H1 (cell line): ENCODE measurements around the gene ZNF423. TPM values are rescaled to one million over a fixed set of nuclear protein-coding genes. Genes with fewer than 3 reads are reported as not detected.

Source experiments
- CTCF ChIA-PET: fragments of 300-600 bp; sonication (Branson Sonifier 250); formaldehyde crosslinking; loops from one replicate; lab custom pipeline; 2021; ENCODE audit not compliant: partially characterized antibody; lab: Charles Lee
- POLR2A ChIA-PET: fragments of 300-600 bp; sonication (Branson Sonifier 250); formaldehyde crosslinking; loops from one replicate; lab custom pipeline; 2021; ENCODE audit warnings: inconsistent platforms; ENCODE audit not compliant: partially characterized antibody; lab: Charles Lee
- DNase-seq, 2 experiments: peaks; one replicate each; pipeline versions ENCODE4 v3.0.0 to v3.0.0-alpha.2; 2010 to 2022; ENCODE audit warnings: low spot score in 2 of 2, low read depth in 1 of 2, mixed read lengths in 1 of 2
- FAIRE-seq: peaks from 2 replicates; lab custom pipeline; 2011; peaks lifted over from hg19 to GRCh38; lab: Jason Lieb, UNC
- H2AFZ ChIP-seq: 2 replicates; pipeline ENCODE4 v1.8.1; 2012; ENCODE audit warnings: low read length, inconsistent platforms
- H2AK5ac ChIP-seq: 2 replicates; pipeline ENCODE4 v1.6.1; 2013; ENCODE audit warnings: low read depth, low read length
- H2BK120ac ChIP-seq: replicated peaks from 2 replicates; pipeline ENCODE3; 2013; ENCODE audit warnings: low read depth, low read length, inconsistent platforms
- H2BK12ac ChIP-seq: 2 replicates; pipeline ENCODE4 v1.6.1; 2013; ENCODE audit warnings: low read depth, low read length
- H2BK15ac ChIP-seq: 2 replicates; pipeline ENCODE4 v1.6.1; 2013; ENCODE audit warnings: low read length
- H2BK20ac ChIP-seq: 2 replicates; pipeline ENCODE4 v1.6.1; 2013; ENCODE audit warnings: low read length
- H2BK5ac ChIP-seq: 2 replicates; pipeline ENCODE4 v1.6.1; 2013; ENCODE audit warnings: low read depth, low read length
- H3K14ac ChIP-seq: 2 replicates; pipeline ENCODE4 v1.6.1; 2013; ENCODE audit warnings: inconsistent platforms; ENCODE audit not compliant: insufficient read length
- H3K18ac ChIP-seq: 2 replicates; pipeline ENCODE4 v1.6.1; 2013; ENCODE audit warnings: low read length; ENCODE audit errors: extremely low read depth
- H3K23ac ChIP-seq: 2 replicates; pipeline ENCODE4 v1.6.1; 2013; ENCODE audit warnings: inconsistent platforms; ENCODE audit not compliant: insufficient read length
- H3K23me2 ChIP-seq: 2 replicates; pipeline ENCODE4 v1.6.1; 2013; ENCODE audit warnings: low read depth, low read length
- H3K27ac ChIP-seq: 2 replicates; pipeline ENCODE4 v1.6.1; 2011; ENCODE audit warnings: low read depth, low read length, inconsistent platforms
- H3K27me3 ChIP-seq, 4 experiments: replicated peaks in 1 of 4; 1 replicate in 1 of 4; 2 replicates in 3 of 4; pipeline versions ENCODE4 v1.6.1 to v1.8.1; 2011 to 2013; ENCODE audit warnings: low read length in 3 of 4, mild to moderate bottlenecking in 3 of 4, inconsistent platforms in 2 of 4, mixed read lengths in 2 of 4, moderate library complexity in 1 of 4; ENCODE audit not compliant: control insufficient read depth in 3 of 4, insufficient read depth in 3 of 4; ENCODE audit errors: extremely low read depth in 1 of 4
- H3K36me3 ChIP-seq, 4 experiments: 2 replicates each; pipeline versions ENCODE4 v1.6.1 to v1.8.1; 2011 to 2013; ENCODE audit warnings: mild to moderate bottlenecking in 4 of 4, low read length in 3 of 4, moderate library complexity in 2 of 4, control low read depth in 1 of 4, inconsistent platforms in 1 of 4; ENCODE audit not compliant: insufficient read depth in 4 of 4, control insufficient read depth in 2 of 4
- H3K4ac ChIP-seq: replicated peaks from 2 replicates; pipeline ENCODE3; 2013; ENCODE audit warnings: low read length, low read depth, mixed read lengths, inconsistent platforms; ENCODE audit not compliant: insufficient read length
- H3K4me1 ChIP-seq, 4 experiments: replicated peaks in 1 of 4; 1 replicate in 1 of 4; 2 replicates in 3 of 4; pipeline versions ENCODE4 v1.6.1 to v1.8.1; 2011 to 2013; ENCODE audit warnings: low read length in 3 of 4, inconsistent platforms in 2 of 4, mixed read lengths in 1 of 4; ENCODE audit not compliant: insufficient read depth in 4 of 4, control insufficient read depth in 3 of 4
- H3K4me2 ChIP-seq, 2 experiments: 2 replicates each; pipeline versions ENCODE4 v1.6.1 to v1.8.1; 2011 to 2013; ENCODE audit warnings: low read depth in 2 of 2, low read length in 2 of 2, control low read depth in 1 of 2, inconsistent platforms in 1 of 2, mild to moderate bottlenecking in 1 of 2; ENCODE audit not compliant: insufficient read depth in 1 of 2
- H3K4me3 ChIP-seq, 4 experiments: fragments of 200-600, 300-600 bp in 1 of 4; sonication (generic), shearing (Covaris generic), sonication (Bioruptor Twin) in 1 of 4; 2 replicates each; pipeline versions ENCODE4 v1.5.1 to v1.8.1; 2011 to 2016; ENCODE audit warnings: low read length in 4 of 4, low read depth in 3 of 4, control low read depth in 2 of 4, inconsistent platforms in 2 of 4, mild to moderate bottlenecking in 2 of 4, mixed read lengths in 1 of 4, moderate library complexity in 1 of 4; ENCODE audit not compliant: insufficient read depth in 2 of 4; ENCODE audit errors: extremely low read depth in 1 of 4
- H3K56ac ChIP-seq: replicated peaks from 2 replicates; pipeline ENCODE3; 2013; ENCODE audit warnings: low read depth, mild to moderate bottlenecking, mixed read lengths, low read length, inconsistent platforms; ENCODE audit not compliant: insufficient read length
- H3K79me1 ChIP-seq: 2 replicates; pipeline ENCODE4 v1.6.1; 2013; ENCODE audit warnings: low read depth, low read length, control low read depth
- H3K79me2 ChIP-seq, 2 experiments: 2 replicates each; pipeline versions ENCODE4 v1.6.1 to v1.8.1; 2012 to 2013; ENCODE audit warnings: low read length in 2 of 2, mild to moderate bottlenecking in 2 of 2, inconsistent platforms in 1 of 2; ENCODE audit not compliant: insufficient read depth in 2 of 2, control insufficient read depth in 1 of 2
- H3K9ac ChIP-seq, 4 experiments: replicated peaks in 1 of 4; 1 replicate in 1 of 4; 2 replicates in 3 of 4; pipeline versions ENCODE4 v1.6.1 to v1.8.1; 2011 to 2013; ENCODE audit warnings: low read depth in 3 of 4, low read length in 3 of 4, control low read depth in 2 of 4, mild to moderate bottlenecking in 2 of 4, moderate library complexity in 2 of 4, inconsistent platforms in 1 of 4; ENCODE audit errors: extremely low read depth in 1 of 4
- H3K9me3 ChIP-seq, 2 experiments: 2 replicates each; pipeline versions ENCODE4 v1.6.1 to v1.8.1; 2012 to 2013; ENCODE audit warnings: mild to moderate bottlenecking in 2 of 2, moderate library complexity in 2 of 2, control low read depth in 1 of 2, inconsistent platforms in 1 of 2, low read depth in 1 of 2, low read length in 1 of 2, mixed read lengths in 1 of 2; ENCODE audit not compliant: insufficient read depth in 2 of 2
- H4K20me1 ChIP-seq, 2 experiments: replicated peaks in 1 of 2; 2 replicates each; pipeline versions ENCODE3 to v1.8.1; 2011 to 2013; ENCODE audit warnings: inconsistent platforms in 2 of 2, low read length in 2 of 2, mild to moderate bottlenecking in 1 of 2; ENCODE audit not compliant: insufficient read depth in 2 of 2, control insufficient read depth in 1 of 2
- H4K5ac ChIP-seq: 2 replicates; pipeline ENCODE4 v1.6.1; 2013; ENCODE audit warnings: low read length, low read depth, mixed read lengths, inconsistent platforms; ENCODE audit not compliant: insufficient read length
- H4K8ac ChIP-seq: 2 replicates; pipeline ENCODE4 v1.8.0; 2013; ENCODE audit warnings: mild to moderate bottlenecking, moderate library complexity, low read length, inconsistent platforms; ENCODE audit not compliant: insufficient read depth; ENCODE audit errors: extremely low read depth
- H4K91ac ChIP-seq: replicated peaks from 2 replicates; pipeline ENCODE3; 2013; ENCODE audit warnings: low read length, mixed read lengths, inconsistent platforms; ENCODE audit not compliant: insufficient read length
- MAX ChIP-seq: IDR thresholded peaks from 2 replicates; pipeline ENCODE4 v1.6.1; 2012; ENCODE audit warnings: inconsistent platforms
- RNF2 ChIP-seq: fragments of 200-900, 300-1000 bp; sonication (generic); IDR thresholded peaks from 2 replicates; pipeline ENCODE4 v1.7.1; 2016; ENCODE audit warnings: borderline replicate concordance, low read depth, mild to moderate bottlenecking, antibody characterized with exemption, low read length; ENCODE audit not compliant: poor library complexity, severe bottlenecking; ENCODE audit errors: missing control alignments
- SAP30 ChIP-seq: fragments of 300-600 bp; sonication (generic); IDR thresholded peaks from 2 replicates; pipeline ENCODE4 v1.7.1; 2012; ENCODE audit warnings: low read length, moderate library complexity, mild to moderate bottlenecking, inconsistent platforms; ENCODE audit not compliant: insufficient read depth, insufficient replicate concordance
- SIN3A ChIP-seq, 2 experiments: IDR thresholded peaks in 1 of 2; conservative IDR thresholded peaks in 1 of 2; 2 replicates each; pipeline ENCODE4 v1.6.1; 2011 to 2012; ENCODE audit warnings: low read length in 2 of 2, improper control_type of control experiment in 1 of 2, low read depth in 1 of 2, mild to moderate bottlenecking in 1 of 2
- WGBS, 2 experiments: shearing (Covaris generic) in 1 of 2; methylation state at CpG; one replicate each; pipeline versions ENCODE4 v1.1.6 to v1.1.7; 2013 to 2015; ENCODE audit warnings: low lambda C conversion rate in 2 of 2, mixed read lengths in 2 of 2, inconsistent platforms in 1 of 2, low coverage in 1 of 2, missing lambda C conversion rate in 1 of 2; ENCODE audit not compliant: insufficient replicate concordance in 2 of 2, insufficient coverage in 1 of 2, insufficient read length in 1 of 2; ENCODE audit errors: extremely low coverage in 1 of 2, missing lambda C conversion rate in 1 of 2; 5-methylcytosine and 5-hydroxymethylcytosine counted together
- polyA plus RNA-seq, 7 experiments: library from polyadenylated mRNA; depleted of rRNA in 3 of 7; stranded (reverse) in 5 of 7; unstranded in 2 of 7; fragments of >200 nt in 5 of 7; fragments of 200-250 nt in 2 of 7; gene quantifications; 1 replicate in 5 of 7; 2 replicates in 1 of 7; 4 replicates in 1 of 7; pipeline versions ENCODE4 v1.2.1 to v1.2.3, GENCODE V29; 2011 to 2013; ENCODE audit warnings: missing spikeins in 2 of 7, mixed read lengths in 2 of 7
- total RNA-seq: library from RNA; stranded (reverse); fragmentation: NEBNext Ultra II Directional; extraction: Animal tissue kit (Norgen Biotek cat#: 25700); gene quantifications from 2 replicates; pipeline ENCODE4 v1.2.1, GENCODE V29; 2021

ZNF423 gene
- total and polyA plus RNA-seq, 2 of the 8 experiments (the other 6 are each of a cell fraction or from before 2014, with no cell fraction given): 38.2 to 52.3 TPM

- Histone ChIP-seq H3K23ac (no peak overlapping the region), H2BK120ac (no peak overlapping the region), H2BK20ac (no peak overlapping the region), H4K20me1 (peaks cover 19 to 20% of the 10 kb centered on the region in 2 experiments), H3K4me3 (peak overlapping the region; percentile 21 to 58 (median 33); a peak in 4 of 8 replicates), H4K91ac (peak overlapping the region; percentile 62), H3K23me2 (peaks cover 6% of the 10 kb centered on the region), H3K4me1 (peaks cover 10 to 60% (median 46%) of the 10 kb centered on the region in 4 experiments), H3K9me3 (no peaks in the 10 kb centered on the region), H4K8ac (0 out of 2 replicates have a peak overlapping the region, but pooled peaks have one; percentile 28), H3K79me2 (peaks cover 3 to 91% of the 10 kb centered on the region in 2 experiments), H2AFZ (no peak overlapping the region), H3K56ac (no peak overlapping the region), H3K18ac (peak overlapping the region; percentile 71), H3K9ac (no peak overlapping the region), H3K27me3 (no peaks in the 10 kb centered on the region), H3K14ac (no peak overlapping the region), H3K4me2 (peak overlapping the region; percentile 38 to 71), H3K27ac (no peak overlapping the region), H3K36me3 (no peaks in the 10 kb centered on the region), H3K4ac (no peak overlapping the region), H3K79me1 (peaks cover 30% of the 10 kb centered on the region), H2BK15ac (no peak overlapping the region), H2BK5ac (peak overlapping the region; percentile 46; the same call in 1 of the 2 replicates), H2AK5ac (peak overlapping the region; percentile 61; the same call in 1 of the 2 replicates), H4K5ac (no peak overlapping the region), H2BK12ac (0 out of 2 replicates have a peak overlapping the region, but pooled peaks have one; percentile 50)
- ChIA-PET CTCF (interaction anchor here (1.2 to 3.1 kb wide), 3 partner anchors 12 to 19 kb away, joined by 5 to 13 read pairs (median 11); no protein-coding TSS in a partner anchor), POLR2A (interaction anchor here (0.7 to 2.0 kb wide), 4 partner anchors 13 to 49 kb away, joined by 3 to 8 read pairs (median 4); no protein-coding TSS in a partner anchor)
- DNase-seq (no peak), FAIRE-seq (no peak)
- TF ChIP-seq SAP30 (peak; percentile 46), RNF2 (no peak), SIN3A (conservative IDR thresholded peaks at IDR 0.05 in 1 of 2, IDR thresholded peaks at IDR 0.05 in 1 of 2; ENCODE audit: low read depth in 1 of 2, low read length in 2 of 2) (peak; percentile 56 to 69; a peak in 2 of 4 replicates), MAX (peak; percentile 80)
- 36% methylated on average over 19 of the region's 26 CpGs; no CpG with 5 or more reads in 1 of the 2 experiments for WGBS, 2 experiments
These were observed 16.7 kb downstream of the ZNF423 start for GRCh38 chr16:49839017-49839825.
